Pancreas (tissue), 10 donors: ENCODE measurements around the gene AMHR2. TPM values are rescaled to one million over a fixed set of nuclear protein-coding genes. Genes with fewer than 3 reads are reported as not detected.

Experiments
- ATAC-seq, 4 donors: fragments of 200-7000 bp; cut with Tn5 transposase; one replicate each; pipeline versions ENCODE4 v1.8.0 to v1.9.1; 2020; ENCODE audit warnings: mild to moderate bottlenecking in 4 of 4, moderate library complexity in 4 of 4
- DNase-seq, 6 donors: peaks; one replicate each; pipeline ENCODE4 v3.0.0-alpha.2; 2020
- FAIRE-seq: peaks from 2 replicates; lab custom pipeline; 2012; peaks lifted over from hg19 to GRCh38; lab: Jason Lieb, UNC
- H3K27ac ChIP-seq, 4 donors: fragments of 200-600 bp; sonication (generic); 1 replicate in 3 of 4; 2 replicates in 1 of 4; pipeline versions ENCODE4 v1.5.0 to v1.8.0; 2020
- H3K27me3 ChIP-seq, 4 donors: fragments of 200-600 bp; one replicate each; pipeline ENCODE4 v1.8.0; 2021
- H3K36me3 ChIP-seq, 3 donors: fragments of 200-600 bp; sonication (generic) in 1 of 3; one replicate each; pipeline versions ENCODE4 v1.5.0 to v1.8.0; 2020 to 2021
- H3K4me1 ChIP-seq, 3 donors: fragments of 200-600 bp; one replicate each; pipeline ENCODE4 v1.8.0; 2021
- H3K4me3 ChIP-seq, 4 donors: fragments of 200-600 bp; sonication (generic) in 2 of 4; one replicate each; pipeline versions ENCODE4 v1.5.0 to v1.8.0; 2020 to 2021
- H3K9me3 ChIP-seq, 4 donors: fragments of 200-600 bp; one replicate each; pipeline ENCODE4 v1.8.0; 2021
- CTCF ChIP-seq, 4 donors: fragments of 200-600 bp; sonication (generic) in 3 of 4; IDR thresholded peaks; one replicate each; pipeline versions ENCODE4 v1.5.0 to v1.8.0; 2021; ENCODE audit warnings: antibody characterized with exemption in 4 of 4
- WGBS, 2 donors: extraction: QIAGEN DNeasy Blood & Tissue Kit; methylation state at CpG; one replicate each; pipeline ENCODE4 v1.1.7; 2013; 5-methylcytosine and 5-hydroxymethylcytosine counted together
- intact Hi-C, 3 donors: fragments of 100-400 bp; cut with DNase I; formaldehyde crosslinking; loops; one replicate each; pipeline versions ENCODE4 v1.11.1 to v1.14.2; 2022
- polyA plus RNA-seq, 2 donors: library from polyadenylated mRNA; stranded (reverse); fragments of 200-250 nt; gene quantifications; one replicate each; pipeline ENCODE4 v1.2.3, GENCODE V29; 2013
- total RNA-seq, 6 donors: library from RNA; stranded (reverse); fragmentation: NEBNext Ultra II Directional in 4 of 6; extraction: Animal tissue kit (Norgen Biotek cat#: 25700) in 4 of 6; gene quantifications; one replicate each; pipeline versions ENCODE4 v1.2.1 to v1.2.4, GENCODE V29; 2021 to 2023
- donor health status: healthy with polysubstance abuse.
- donor health status: DM: no; HTN: no; CAD: no; lungs with moderate emphysema.
- donor health status: DM: no; HTN: no; CAD: no.
- donor health status: control.
- donor health status: control.
- donor health status: Bipolar disorder and iron deficiency.
- donor health status: DM: yes; HTN: yes; CAD: no.
- donor health status: DM: no; HTN: no; CAD: no.
- donor health status: DM: no; HTN: no; CAD: no.
- donor health status: DM: yes; HTN: yes; CAD: no.

AMHR2 gene
- total and polyA plus RNA-seq, 8 donors = 1.7 to 8.1 (median 2.9) TPM

GRCh38 chr12:53466640-53467039, 43.0 kb downstream of the AMHR2 start:
- Histone ChIP-seq H3K4me3 (no peak overlapping the region), H3K4me1 (no peaks in the 10 kb centered on the region), H3K36me3 (peaks cover 35 to 99% (median 69%) of the 10 kb centered on the region in 3 donors), H3K9me3 (no peaks in the 10 kb centered on the region), H3K27me3 (no peaks in the 10 kb centered on the region), H3K27ac (no peak overlapping the region)
- intact Hi-C loops = loop anchor here in 1 of 3 donors (10.0 kb wide), 1 partner anchor 442 kb away; no protein-coding TSS in a partner anchor
- ATAC-seq (no peak), DNase-seq (no peak), FAIRE-seq (no peak)
- TF ChIP-seq CTCF (IDR thresholded peaks at IDR 0.05) = no peak
- WGBS, 2 donors = 75 to 79% methylated on average over 4 of the region's 4 CpGs

- Histone ChIP-seq H3K27me3 (no peaks in the 10 kb centered on the region), H3K4me1 (no peaks in the 10 kb centered on the region), H3K4me3 (no peak overlapping the region), H3K36me3 (peaks cover 35 to 99% (median 71%) of the 10 kb centered on the region in 3 donors), H3K9me3 (no peaks in the 10 kb centered on the region), H3K27ac (no peak overlapping the region)
- ATAC-seq = no peak
- 63 to 71% methylated on average over 5 of the region's 5 CpGs for WGBS, 2 donors
- TF ChIP-seq CTCF (IDR thresholded peaks at IDR 0.05) = no peak
- intact Hi-C loops = loop anchor here in 1 of 3 donors (10.0 kb wide), 1 partner anchor 442 kb away; no protein-coding TSS in a partner anchor
- no peak for DNase-seq
- FAIRE-seq = no peak
Observed at GRCh38 chr12:53467082-53467481, 43.4 kb downstream of the AMHR2 start.

- intact Hi-C loops = loop anchor here in 1 of 3 donors (10.0 kb wide), 1 partner anchor 443 kb away; no protein-coding TSS in a partner anchor
- Histone ChIP-seq H3K4me3 (no peak overlapping the region), H3K27ac (no peak overlapping the region), H3K4me1 (no peaks in the 10 kb centered on the region), H3K36me3 (peaks cover 30 to 99% (median 67%) of the 10 kb centered on the region in 3 donors), H3K27me3 (no peaks in the 10 kb centered on the region), H3K9me3 (no peaks in the 10 kb centered on the region)
- DNase-seq = no peak
- FAIRE-seq = no peak
- ATAC-seq = no peak
- no peak for TF ChIP-seq CTCF (IDR thresholded peaks at IDR 0.05)
- WGBS, 2 donors = 62 to 75% methylated on average over 2 of the region's 2 CpGs
Observed at GRCh38 chr12:53467880-53468279, 44.2 kb downstream of the AMHR2 start.

- Histone ChIP-seq H3K4me1 (peaks cover 0 to 2% (median 0%) of the 10 kb centered on the region in 3 donors), H3K9me3 (no peaks in the 10 kb centered on the region), H3K27me3 (no peaks in the 10 kb centered on the region), H3K4me3 (no peak overlapping the region), H3K36me3 (peaks cover 30 to 99% (median 63%) of the 10 kb centered on the region in 3 donors), H3K27ac (no peak overlapping the region)
- no peak for TF ChIP-seq CTCF (IDR thresholded peaks at IDR 0.05)
- whole genome bisulfite sequencing, 2 donors = 83 to 85% methylated on average over 1 of the region's 1 CpG
- ATAC-seq = no peak
- no peak for DNase-seq
- intact Hi-C loops = loop anchor here in 1 of 3 donors (10.0 kb wide), 1 partner anchor 443 kb away; no protein-coding TSS in a partner anchor
- no peak for FAIRE-seq
Observed at GRCh38 chr12:53468282-53468681, 44.6 kb downstream of the AMHR2 start.

- no peak overlapping the region for H3K27ac ChIP-seq
- no peak for TF ChIP-seq CTCF (IDR thresholded peaks at IDR 0.05)
- FAIRE-seq = no peak
- H3K4me1 ChIP-seq = peaks cover 12 to 29% (median 16%) of the 10 kb centered on the region in 3 donors
- no peaks in the 10 kb centered on the region for H3K27me3 ChIP-seq
- 81 to 88% methylated on average over 1 of the region's 1 CpG for WGBS, 2 donors
- H3K9me3 ChIP-seq = no peaks in the 10 kb centered on the region
- no peak for DNase-seq
- H3K36me3 ChIP-seq = peaks cover 25 to 96% (median 51%) of the 10 kb centered on the region in 3 donors
- no peak overlapping the region for H3K4me3 ChIP-seq
- no peak for ATAC-seq
- intact Hi-C loops = no loop called here
Observed at GRCh38 chr12:53472056-53472582, 48.5 kb downstream of the AMHR2 start.
